Retinal pigment epithelial cell (primary cell): Measurements from ENCODE around the gene PTPRH.

Source experiments
- DNase-seq: peaks from one replicate; pipeline ENCODE4 v3.0.0-alpha.2; 2010; ENCODE audit warnings: low read depth
- H3K4me3 ChIP-seq: 2 replicates; pipeline ENCODE4 v1.5.1; 2011; ENCODE audit warnings: mild to moderate bottlenecking, low read length, control low read depth, moderate library complexity
- TF ChIP-seq, protein P1 (sequence below): conservative IDR thresholded peaks from 2 replicates; pipeline ENCODE4 v1.5.1; 2011; ENCODE audit warnings: low read depth, low read length, control low read depth, inconsistent platforms

Gene PTPRH

DNA sequence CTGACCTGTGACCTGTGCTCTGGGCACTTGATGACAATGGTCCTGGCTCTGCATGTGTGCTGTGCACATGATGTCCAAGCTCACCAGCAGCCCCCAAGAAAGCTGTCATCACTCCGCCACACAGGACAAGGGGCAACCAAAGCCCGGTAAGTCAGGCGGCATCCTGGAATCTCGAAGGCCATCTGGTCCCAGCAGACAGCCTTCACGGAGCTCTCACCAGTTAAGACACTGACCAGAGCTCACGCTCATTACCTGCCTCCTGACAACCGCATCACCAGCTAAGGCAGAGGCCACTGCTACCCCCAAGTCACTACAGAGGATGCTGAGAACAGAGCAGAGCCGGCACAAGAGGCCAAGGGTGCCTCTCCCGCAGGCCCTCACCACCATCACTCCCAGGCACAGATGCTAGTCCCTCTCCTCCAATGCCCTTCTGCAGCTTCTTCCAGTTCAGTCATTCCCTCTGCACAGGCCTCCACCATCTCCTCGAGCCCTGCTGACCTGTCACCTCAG lies 38.9 kb upstream of the PTPRH start:
- TF ChIP-seq, protein P1, sequence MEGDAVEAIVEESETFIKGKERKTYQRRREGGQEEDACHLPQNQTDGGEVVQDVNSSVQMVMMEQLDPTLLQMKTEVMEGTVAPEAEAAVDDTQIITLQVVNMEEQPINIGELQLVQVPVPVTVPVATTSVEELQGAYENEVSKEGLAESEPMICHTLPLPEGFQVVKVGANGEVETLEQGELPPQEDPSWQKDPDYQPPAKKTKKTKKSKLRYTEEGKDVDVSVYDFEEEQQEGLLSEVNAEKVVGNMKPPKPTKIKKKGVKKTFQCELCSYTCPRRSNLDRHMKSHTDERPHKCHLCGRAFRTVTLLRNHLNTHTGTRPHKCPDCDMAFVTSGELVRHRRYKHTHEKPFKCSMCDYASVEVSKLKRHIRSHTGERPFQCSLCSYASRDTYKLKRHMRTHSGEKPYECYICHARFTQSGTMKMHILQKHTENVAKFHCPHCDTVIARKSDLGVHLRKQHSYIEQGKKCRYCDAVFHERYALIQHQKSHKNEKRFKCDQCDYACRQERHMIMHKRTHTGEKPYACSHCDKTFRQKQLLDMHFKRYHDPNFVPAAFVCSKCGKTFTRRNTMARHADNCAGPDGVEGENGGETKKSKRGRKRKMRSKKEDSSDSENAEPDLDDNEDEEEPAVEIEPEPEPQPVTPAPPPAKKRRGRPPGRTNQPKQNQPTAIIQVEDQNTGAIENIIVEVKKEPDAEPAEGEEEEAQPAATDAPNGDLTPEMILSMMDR, result no peak
- no peak overlapping the region for H3K4me3 ChIP-seq
- DNase-seq, result no peak

- no peak overlapping the region for H3K4me3 ChIP-seq
- DNase-seq, result no peak
- TF ChIP-seq, protein P1, result no peak
Observed at GRCh38 chr19:55247621-55248099, 38.4 kb upstream of the PTPRH start.

- no peak for DNase-seq
- TF ChIP-seq, protein P1, result no peak
- no peak overlapping the region for H3K4me3 ChIP-seq
Observed at GRCh38 chr19:55246462-55247451, 37.5 kb upstream of the PTPRH start.

- TF ChIP-seq, protein P1, result no peak
- H3K4me3 ChIP-seq, result no peak overlapping the region
Observed at GRCh38 chr19:55245236-55245904, 36.1 kb upstream of the PTPRH start.

GRCh38 chr19:55244004-55244680 lies 34.8 kb upstream of the PTPRH start:
- no peak for DNase-seq
- H3K4me3 ChIP-seq, result no peak overlapping the region
- TF ChIP-seq, protein P1, result no peak

More at GRCh38 chr19:55245236-55245904, 36.1 kb upstream of the PTPRH start:
- DNase-seq, result no peak

DNA sequence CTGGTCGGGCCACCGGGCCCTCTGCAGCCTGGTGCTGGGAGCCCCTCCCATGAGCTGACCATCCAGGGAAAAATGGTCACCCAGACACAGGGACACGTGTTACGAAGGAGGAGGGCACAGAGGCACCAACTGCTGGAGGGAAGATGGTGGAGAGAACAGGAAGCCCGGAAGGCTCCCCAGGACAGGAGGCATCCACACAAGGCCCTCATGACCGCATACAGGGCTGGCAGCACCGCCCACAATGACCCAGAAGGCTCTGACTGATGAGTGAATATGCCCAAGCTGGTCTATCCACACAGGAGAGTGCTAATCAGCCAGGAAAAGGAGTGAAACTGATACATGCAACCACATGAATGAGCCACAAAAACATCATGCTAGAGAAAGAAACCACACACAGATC lies 33.2 kb upstream of the PTPRH start:
- TF ChIP-seq, protein P1, result no peak
- no peak overlapping the region for H3K4me3 ChIP-seq
- DNase-seq, result no peak
